ENCODE measurements around the gene DYRK1B.
"Not testable (repeated sequence)": the region's sequence is repeated elsewhere in the genome, so short reads cannot be mapped to it uniquely, and the experiment has no call there.

The DYRK1B gene

GRCh38 chr19:39833464-39834286 is at the start of gene DYRK1B:
DYRK1B (minus strand) TSS chr19:39834162; CDS start chr19:39831867, 2,295 bp downstream.
- peak; percentile 99 for DNase-seq

- not testable (repeated sequence) for DNase-seq
Observed at GRCh38 chr19:39882645-39883044, 48.7 kb upstream of the DYRK1B start.

- DNase-seq = peak; percentile 44
Observed at GRCh38 chr19:39881495-39882110, 47.6 kb upstream of the DYRK1B start.

- not testable (repeated sequence) for DNase-seq
Observed at GRCh38 chr19:39880241-39880640, 46.3 kb upstream of the DYRK1B start.

- DNase-seq = not testable (repeated sequence)
Observed at GRCh38 chr19:39879796-39880195, 45.8 kb upstream of the DYRK1B start.

GRCh38 chr19:39878866-39879265 is 44.9 kb upstream of the DYRK1B start:
- not testable (repeated sequence) for DNase-seq

GRCh38 chr19:39878398-39878797 is 44.4 kb upstream of the DYRK1B start:
- no peak for DNase-seq

- DNase-seq = not testable (repeated sequence)
Observed at GRCh38 chr19:39877982-39878381, 44.0 kb upstream of the DYRK1B start.

GRCh38 chr19:39877488-39877887 is 43.5 kb upstream of the DYRK1B start:
- peak; percentile 19 for DNase-seq

GRCh38 chr19:39876486-39876885 is 42.5 kb upstream of the DYRK1B start:
- not testable (repeated sequence) for DNase-seq

- DNase-seq = not testable (repeated sequence)
Observed at GRCh38 chr19:39875401-39875864, 41.5 kb upstream of the DYRK1B start.

GRCh38 chr19:39874404-39874803 is 40.4 kb upstream of the DYRK1B start:
- no peak for DNase-seq

GRCh38 chr19:39873385-39873784 is 39.4 kb upstream of the DYRK1B start:
- no peak for DNase-seq

- DNase-seq = no peak
Observed at GRCh38 chr19:39871886-39872866, 38.2 kb upstream of the DYRK1B start.

GRCh38 chr19:39871362-39871761 is 37.4 kb upstream of the DYRK1B start:
- no peak for DNase-seq

GRCh38 chr19:39870171-39870971 is 36.4 kb upstream of the DYRK1B start:
- DNase-seq = no peak

GRCh38 chr19:39867952-39868351 is 34.0 kb upstream of the DYRK1B start:
- no peak for DNase-seq

GRCh38 chr19:39867133-39867532 is 33.2 kb upstream of the DYRK1B start:
- no peak for DNase-seq

GRCh38 chr19:39865953-39866352 is 32.0 kb upstream of the DYRK1B start:
- no peak for DNase-seq

GRCh38 chr19:39865186-39865585 is 31.2 kb upstream of the DYRK1B start:
- DNase-seq = no peak

- DNase-seq = no peak
Observed at GRCh38 chr19:39864118-39864517, 30.2 kb upstream of the DYRK1B start.

GRCh38 chr19:39858541-39858940 is 24.6 kb upstream of the DYRK1B start:
- no peak for DNase-seq

Data from CD4-positive, alpha-beta T cell treated with Interleukin-6 for 4 hours (primary cell).